CD4-positive, alpha-beta T cell treated with Interferon gamma for 1 hour (primary cell): ENCODE results near the gene TSC22D2.

Experiments used
- DNase-seq: peaks from one replicate; pipeline ENCODE4 v3.0.0-alpha.2; 2020

The TSC22D2 gene

GRCh38 chr3:150408221-150409124, at the start of gene TSC22D2:
Gene TSC22D2, plus strand, starts transcription at chr3:150408298. Its CDS starts 1,053 bp downstream, at chr3:150409351.
- DNase-seq = peak; percentile 95

GRCh38 chr3:150359381-150359780, 48.7 kb upstream of the TSC22D2 start:
- DNase-seq = no peak

GRCh38 chr3:150360966-150361365, 47.1 kb upstream of the TSC22D2 start:
- DNase-seq = no peak

GRCh38 chr3:150362515-150363302, 45.4 kb upstream of the TSC22D2 start:
- no peak for DNase-seq

GRCh38 chr3:150363420-150363819, 44.7 kb upstream of the TSC22D2 start:
- no peak for DNase-seq

GRCh38 chr3:150365132-150365604, 42.9 kb upstream of the TSC22D2 start:
- no peak for DNase-seq

GRCh38 chr3:150367757-150368156, 40.3 kb upstream of the TSC22D2 start:
- no peak for DNase-seq

- DNase-seq = no peak
Observed at GRCh38 chr3:150370122-150370602, 37.9 kb upstream of the TSC22D2 start.

GRCh38 chr3:150370999-150371398, 37.1 kb upstream of the TSC22D2 start:
- DNase-seq = no peak

- no peak for DNase-seq
Observed at GRCh38 chr3:150371741-150372254, 36.3 kb upstream of the TSC22D2 start.

GRCh38 chr3:150372320-150372719, 35.8 kb upstream of the TSC22D2 start:
- DNase-seq = no peak

- DNase-seq = no peak
Observed at GRCh38 chr3:150372722-150373121, 35.4 kb upstream of the TSC22D2 start.

GRCh38 chr3:150373234-150373875, 34.7 kb upstream of the TSC22D2 start:
- no peak for DNase-seq

- DNase-seq = no peak
Observed at GRCh38 chr3:150374975-150375374, 33.1 kb upstream of the TSC22D2 start.

GRCh38 chr3:150376001-150376848, 31.9 kb upstream of the TSC22D2 start:
- DNase-seq = no peak

- DNase-seq = no peak
Observed at GRCh38 chr3:150377601-150378300, 30.3 kb upstream of the TSC22D2 start.

GRCh38 chr3:150378301-150378748, 29.8 kb upstream of the TSC22D2 start:
- DNase-seq = no peak

GRCh38 chr3:150379469-150379868, 28.6 kb upstream of the TSC22D2 start:
- DNase-seq = no peak

- peak; percentile 80 for DNase-seq
Observed at GRCh38 chr3:150384296-150385212, 23.5 kb upstream of the TSC22D2 start.
